NOMO-1 (cell line): ENCODE measurements around the gene NELL1.

Source experiments
- DNase-seq, 2 experiments: peaks; one replicate each; lab custom pipeline; 2025; ENCODE audit not compliant: unreplicated experiment in 2 of 2; lab: John Stamatoyannopoulos, UW

The NELL1 gene

DNA sequence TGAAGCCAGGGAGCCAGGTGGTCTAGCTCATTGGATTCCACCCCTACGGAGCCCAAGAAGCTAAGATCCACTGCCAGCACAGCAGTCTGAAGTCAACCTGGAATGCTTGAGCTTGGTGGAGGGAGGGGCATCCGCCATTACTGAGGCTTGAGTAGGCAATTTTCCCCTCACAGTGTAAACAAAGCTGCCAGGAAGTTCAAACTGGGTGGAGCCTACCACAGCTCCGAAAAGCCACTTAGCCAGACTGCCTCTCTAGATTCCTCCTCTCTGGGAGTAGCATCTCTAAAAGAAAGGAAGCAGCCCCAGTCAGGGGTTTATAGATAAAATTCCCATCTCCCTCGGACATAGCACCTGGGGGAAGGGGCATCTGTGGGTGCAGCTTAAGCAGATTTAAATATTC, 620.3 kb downstream of the NELL1 start:
- DNase-seq: no peak

GRCh38 chr11:21295508-21295907, 626.1 kb downstream of the NELL1 start:
- DNase-seq: no peak

- DNase-seq: no peak
These were observed 632.6 kb downstream of the NELL1 start for GRCh38 chr11:21301981-21302380.

DNA sequence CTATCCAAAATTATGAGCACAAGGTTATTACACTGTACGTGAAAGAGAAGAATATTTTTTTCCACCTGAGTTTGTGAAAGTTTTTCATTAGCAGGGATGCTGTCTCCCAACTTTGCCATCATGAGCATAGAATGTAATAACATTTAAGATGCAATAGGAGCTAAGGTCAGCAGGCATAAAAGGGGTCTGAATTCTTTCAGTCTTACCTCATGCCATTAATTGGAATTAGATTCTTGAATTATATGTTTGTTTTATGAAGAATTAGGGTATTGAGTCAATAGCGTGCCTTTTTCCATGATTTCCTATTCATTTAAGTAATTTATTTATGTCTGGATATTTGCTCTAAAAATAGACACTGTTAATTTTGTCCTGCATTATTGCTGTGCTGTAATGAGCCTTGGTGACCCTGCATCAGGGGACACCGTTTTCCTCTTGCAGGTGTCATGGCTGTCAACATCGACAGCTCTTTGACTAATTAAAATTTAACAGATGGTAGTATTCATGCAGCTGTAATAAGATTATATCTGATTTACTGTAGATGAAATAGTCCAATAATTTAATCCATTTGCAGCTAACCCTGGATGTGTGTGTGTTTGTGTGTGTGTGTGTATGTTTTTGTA, 637.5 kb downstream of the NELL1 start:
- DNase-seq: no peak

- DNase-seq: no peak
These were observed 638.5 kb downstream of the NELL1 start for GRCh38 chr11:21307874-21308273.

DNA sequence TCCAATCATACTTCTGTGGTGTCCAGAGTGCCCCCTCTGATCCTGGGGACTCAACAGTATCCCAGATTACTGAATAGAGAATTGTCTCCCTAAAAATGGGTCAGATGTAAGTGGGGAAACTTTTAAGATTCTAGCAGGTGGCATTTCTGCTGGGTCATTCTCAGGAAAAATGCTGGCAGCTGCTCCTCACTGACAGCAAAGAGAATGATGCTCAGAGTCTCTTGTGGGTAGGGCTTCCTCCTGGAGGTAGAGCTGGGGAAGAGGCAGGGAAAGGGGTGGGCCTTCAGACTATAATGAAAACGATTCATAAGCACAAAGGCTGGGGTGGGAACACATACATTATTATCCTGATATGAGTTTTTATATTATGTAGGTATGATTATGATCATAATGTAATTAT, 647.2 kb downstream of the NELL1 start:
- no peak for DNase-seq

DNA sequence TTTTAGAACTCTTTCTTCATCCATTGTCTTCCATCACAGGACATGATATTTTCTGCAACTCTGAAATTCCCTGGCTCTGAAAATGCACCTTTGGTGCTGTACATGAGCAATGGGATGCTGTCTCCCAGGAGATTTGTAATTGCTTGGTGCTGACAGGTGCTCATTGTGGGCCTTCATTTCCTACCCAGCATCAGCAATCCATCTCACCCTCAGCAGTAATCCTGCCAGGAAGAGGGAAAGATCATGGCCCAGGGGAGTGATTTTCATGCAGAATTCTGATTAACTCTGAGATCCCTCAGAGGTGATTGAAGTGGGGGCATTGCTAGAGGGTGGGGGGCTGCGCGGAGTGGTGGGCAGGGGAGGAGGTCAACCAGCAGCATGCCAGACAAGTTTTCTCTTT, 651.7 kb downstream of the NELL1 start:
- DNase-seq: no peak

DNA sequence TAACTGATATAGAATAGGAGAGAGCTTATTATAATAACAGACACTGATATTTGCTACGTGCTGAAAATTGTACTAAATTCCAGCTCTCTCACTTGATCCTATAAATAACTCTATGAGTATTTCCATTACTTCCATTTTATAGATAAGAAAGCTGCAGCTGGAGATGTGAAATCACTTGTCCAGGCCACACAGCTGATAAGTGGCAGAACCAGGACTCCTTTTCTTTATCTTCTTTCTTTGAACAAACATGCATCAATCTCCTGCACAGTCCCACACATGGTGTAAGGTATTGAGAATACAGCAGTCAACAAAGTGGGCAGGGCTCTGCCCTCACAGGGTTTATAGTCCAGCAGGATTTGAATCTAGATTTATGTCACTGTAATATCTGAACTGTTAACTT, 652.1 kb downstream of the NELL1 start:
- DNase-seq: no peak

- no peak for DNase-seq
These were observed 654.2 kb downstream of the NELL1 start for GRCh38 chr11:21323617-21324016.

GRCh38 chr11:21343204-21343603, 673.8 kb downstream of the NELL1 start:
- DNase-seq: no peak

- DNase-seq: no peak
These were observed 677.0 kb downstream of the NELL1 start for GRCh38 chr11:21346361-21346760.

- DNase-seq: no peak
These were observed 681.2 kb downstream of the NELL1 start for GRCh38 chr11:21350613-21351012.

DNA sequence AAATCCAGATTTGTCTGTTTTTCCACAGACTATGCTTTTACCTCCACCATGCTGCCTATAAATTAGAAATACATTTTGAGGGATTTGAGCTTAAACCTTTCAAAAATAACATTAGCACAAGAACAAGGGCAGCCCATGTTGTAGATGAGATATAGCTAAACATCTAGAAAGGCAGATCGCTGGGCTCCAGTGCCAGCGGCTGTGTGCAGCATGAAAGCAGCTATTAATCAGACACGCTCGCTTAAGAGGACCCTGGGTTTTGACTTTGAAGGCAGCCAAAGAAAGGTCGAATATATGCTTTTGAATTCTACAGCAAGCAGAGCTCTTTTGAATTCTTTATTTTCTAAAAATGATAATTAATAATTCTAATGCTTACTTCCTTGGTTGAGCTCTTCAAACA, 684.0 kb downstream of the NELL1 start:
- no peak for DNase-seq

DNA sequence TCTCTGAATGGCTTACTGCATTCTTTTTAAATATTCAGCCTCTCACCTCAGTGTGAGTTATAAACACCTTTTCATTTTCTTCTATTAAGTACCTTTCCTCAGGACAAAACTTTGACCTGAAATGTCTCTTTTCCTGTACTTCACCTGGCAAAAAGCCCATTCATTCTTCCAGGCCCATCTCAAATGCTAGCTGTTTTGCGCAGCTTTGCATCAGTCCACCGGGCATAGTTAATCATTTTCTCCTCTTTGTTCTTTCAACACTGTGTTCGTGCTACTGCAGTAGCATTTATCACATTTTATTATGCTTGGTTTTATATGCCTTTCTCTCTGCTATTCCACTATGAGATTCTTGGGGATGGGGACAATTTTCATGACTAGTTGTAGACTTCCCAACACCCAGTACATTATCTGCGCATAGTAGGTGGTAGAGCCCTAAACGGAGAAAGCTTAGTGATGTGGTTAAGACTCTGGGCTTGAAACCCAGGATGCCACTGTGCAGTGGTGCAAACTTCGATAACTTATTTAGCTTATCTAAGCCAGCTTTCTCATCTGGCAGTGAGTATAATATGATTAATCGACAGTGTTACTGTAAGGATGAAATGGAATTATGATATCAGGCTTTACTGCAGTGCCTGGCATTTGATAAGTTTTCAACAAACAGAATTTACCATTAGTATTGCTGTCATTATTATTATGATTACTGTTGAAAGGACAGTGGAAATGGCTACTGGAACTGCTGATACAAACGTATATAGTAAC, 695.7 kb downstream of the NELL1 start:
- DNase-seq: no peak

GRCh38 chr11:21369947-21370346, 700.6 kb downstream of the NELL1 start:
- no peak for DNase-seq

DNA sequence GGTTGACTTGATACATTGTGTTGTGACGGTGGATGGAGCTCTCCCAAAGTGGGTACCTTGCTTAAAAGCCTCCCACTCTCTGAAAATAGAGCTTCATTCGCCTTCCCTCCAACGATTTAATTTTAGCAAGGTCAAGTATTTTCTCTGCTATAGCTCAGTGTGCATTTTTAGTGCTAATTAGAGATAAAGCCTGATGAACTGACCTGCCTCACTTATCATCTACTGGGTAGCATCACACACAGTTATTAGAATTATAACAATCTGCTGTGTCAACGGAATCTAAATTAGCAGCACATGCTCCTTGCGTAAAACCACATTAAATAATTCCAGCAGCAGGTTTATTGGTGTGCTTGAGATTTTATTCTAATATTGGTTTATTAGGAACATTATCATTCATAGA, 701.7 kb downstream of the NELL1 start:
- DNase-seq: no peak

DNA sequence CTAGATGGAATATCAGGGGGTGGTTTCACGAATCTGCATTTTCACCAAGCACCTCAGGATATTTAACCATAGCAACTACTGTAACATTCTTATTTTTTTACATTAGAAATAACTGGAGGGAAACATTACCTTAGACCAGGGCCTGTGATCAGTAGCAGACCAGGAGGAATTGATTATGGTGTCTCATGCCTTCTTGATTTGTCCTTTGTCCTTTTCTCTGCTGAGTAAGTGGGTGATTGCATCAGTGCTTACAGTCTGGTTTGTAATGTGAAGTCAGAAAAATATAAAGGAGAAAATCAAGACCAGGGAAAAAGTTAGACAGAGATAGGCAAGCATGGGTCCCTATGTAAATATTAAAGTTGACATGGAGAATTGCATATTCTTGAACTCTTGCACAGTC, 703.3 kb downstream of the NELL1 start:
- DNase-seq: no peak

DNA sequence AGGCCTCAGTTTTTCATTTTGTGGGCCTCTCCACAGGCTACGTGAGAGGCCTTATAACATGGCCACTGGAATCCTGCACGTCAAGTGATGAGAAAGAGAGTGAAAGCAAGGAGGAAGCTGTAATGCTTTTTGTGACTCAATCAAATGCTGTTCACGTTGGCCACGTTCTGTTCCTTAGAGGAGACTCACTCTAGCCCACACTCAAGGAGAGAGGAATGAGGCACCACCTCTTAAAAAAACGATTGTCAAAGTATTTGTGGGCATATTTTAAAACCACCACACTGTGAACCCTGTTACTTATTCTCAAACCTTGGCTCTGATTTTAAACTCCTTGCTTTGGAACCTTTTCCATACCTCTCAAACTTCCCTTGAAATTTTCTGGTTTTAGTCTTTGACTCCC, 705.0 kb downstream of the NELL1 start:
- no peak for DNase-seq

- no peak for DNase-seq
These were observed 716.5 kb downstream of the NELL1 start for GRCh38 chr11:21385669-21386440.

DNA sequence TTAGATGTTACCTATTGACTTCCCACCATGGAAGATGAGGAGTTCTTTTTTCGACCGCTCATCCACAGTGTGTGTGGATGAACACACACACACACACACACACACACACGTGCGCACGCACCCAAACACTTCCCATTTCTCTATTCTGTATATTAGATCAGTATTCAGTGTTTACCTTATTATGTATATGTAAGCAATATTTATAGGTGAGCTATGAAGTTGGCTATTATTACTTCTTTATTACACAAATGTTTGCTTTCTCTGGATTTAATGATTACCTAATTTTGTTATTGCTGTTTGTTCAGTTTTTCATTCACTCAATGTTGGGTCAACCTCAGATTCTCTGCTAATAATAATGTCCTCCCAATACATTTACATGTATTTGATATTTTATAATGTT, 721.0 kb downstream of the NELL1 start:
- no peak for DNase-seq

GRCh38 chr11:21396342-21397008, 727.1 kb downstream of the NELL1 start:
- no peak for DNase-seq
